SU-DHL-6 (cell line): Measurements from ENCODE around the gene DOCK8.

ENCODE experiments used
- H2AFZ ChIP-seq: fragments of 200-600 bp; sonication (generic); 2 replicates; pipeline ENCODE4 v1.6.1; 2014; ENCODE audit warnings: low read depth, mild to moderate bottlenecking, moderate library complexity, mixed read lengths, antibody characterized with exemption, low read length; ENCODE audit not compliant: severe bottlenecking
- H3F3A ChIP-seq: fragments of 200-600 bp; shearing (Covaris generic); 2 replicates; pipeline ENCODE4 v1.6.0; 2016; ENCODE audit warnings: antibody characterized with exemption, mild to moderate bottlenecking; ENCODE audit not compliant: insufficient read depth
- H3K27ac ChIP-seq: fragments of 200-600 bp; sonication (generic); 2 replicates; pipeline ENCODE4 v1.5.1; 2016; ENCODE audit warnings: low read depth, mild to moderate bottlenecking, low read length, moderate library complexity, mixed read lengths
- H3K27me3 ChIP-seq: fragments of 200-600 bp; sonication (generic), shearing (Covaris generic); 2 replicates; pipeline ENCODE4 v1.6.0; 2014; ENCODE audit warnings: mild to moderate bottlenecking, low read length
- H3K36me3 ChIP-seq: fragments of 200-600 bp; sonication (generic); 2 replicates; pipeline ENCODE4 v1.6.1; 2014; ENCODE audit warnings: mild to moderate bottlenecking, low read length, mixed read lengths
- H3K4me2 ChIP-seq: fragments of 300-600, 200-600 bp; shearing (Covaris generic), sonication (generic); 2 replicates; pipeline ENCODE4 v1.6.0; 2014; ENCODE audit warnings: low read length, low read depth, mild to moderate bottlenecking; ENCODE audit not compliant: poor library complexity, severe bottlenecking
- H3K4me3 ChIP-seq: fragments of 200-600 bp; sonication (generic); 2 replicates; pipeline ENCODE4 v1.5.1; 2014; ENCODE audit warnings: antibody characterized with exemption, low read length, mild to moderate bottlenecking, mixed read lengths; ENCODE audit not compliant: insufficient read depth, poor library complexity, severe bottlenecking
- H3K79me2 ChIP-seq: fragments of 200-600 bp; sonication (generic); 2 replicates; pipeline ENCODE4 v1.6.1; 2014; ENCODE audit warnings: mild to moderate bottlenecking, low read length, moderate library complexity; ENCODE audit not compliant: insufficient read depth
- H3K9ac ChIP-seq: fragments of 200-600 bp; sonication (generic); 2 replicates; pipeline ENCODE4 v1.7.0; 2014; ENCODE audit warnings: mild to moderate bottlenecking, low read length
- H3K9me2 ChIP-seq: fragments of 200-600 bp; sonication (generic); replicated peaks from 2 replicates; pipeline ENCODE4 v1.6.1; 2014; ENCODE audit warnings: low read length; ENCODE audit not compliant: insufficient read depth
- H3K9me3 ChIP-seq: fragments of 200-600 bp; sonication (generic); 2 replicates; pipeline ENCODE4 v1.6.1; 2014; ENCODE audit warnings: low read length, mixed read lengths; ENCODE audit not compliant: insufficient read depth
- H4K20me1 ChIP-seq: fragments of 200-600 bp; sonication (generic); 2 replicates; pipeline ENCODE4 v1.6.1; 2014; ENCODE audit warnings: low read depth, mild to moderate bottlenecking, antibody characterized with exemption, low read length, moderate library complexity, mixed read lengths
- EZH2phosphoT487 ChIP-seq: fragments of 200-600 bp; sonication (generic), shearing (Covaris generic); conservative IDR thresholded peaks from 2 replicates; pipeline ENCODE4 v1.6.1; 2018; ENCODE audit warnings: mild to moderate bottlenecking, antibody characterized with exemption, low read length, moderate library complexity, mixed read lengths
- TF ChIP-seq, protein P1 (sequence below): fragments of 200-600 bp; sonication (generic); IDR thresholded peaks from one replicate; pipeline ENCODE4 v1.5.1; 2017; ENCODE audit warnings: antibody characterized with exemption, mild to moderate bottlenecking, low read length, moderate library complexity; ENCODE audit not compliant: insufficient read depth, poor library complexity, severe bottlenecking

Gene DOCK8

DNA sequence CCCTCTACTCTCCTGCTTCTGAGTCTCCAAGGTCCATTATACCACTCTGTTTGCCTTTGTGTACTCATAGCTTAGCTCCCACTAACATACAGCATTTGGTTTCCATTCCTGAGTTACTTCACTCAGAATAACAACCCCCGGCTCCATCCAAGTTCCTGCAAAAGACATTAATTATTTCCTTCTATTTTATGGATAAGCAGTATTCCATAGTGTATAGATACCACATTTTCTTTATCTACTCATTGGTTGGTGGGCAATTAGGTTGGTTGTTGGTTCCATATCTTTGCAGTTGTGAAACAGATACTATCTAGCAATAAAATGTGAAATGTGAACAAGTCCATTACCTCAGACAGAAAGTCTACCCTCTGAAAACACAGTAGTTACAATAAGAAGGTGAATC, 110.3 kb downstream of the DOCK8 start:
- no peak overlapping the region for H2AFZ ChIP-seq
- H3F3A ChIP-seq: 0 out of 2 replicates have a peak, but pooled peaks cover 4% of the 10 kb centered on the region
- H3K9ac ChIP-seq: no peak overlapping the region
- no peaks in the 10 kb centered on the region for H3K9me3 ChIP-seq
- peaks cover 12% of the 10 kb centered on the region for H3K36me3 ChIP-seq
- TF ChIP-seq, protein P1, sequence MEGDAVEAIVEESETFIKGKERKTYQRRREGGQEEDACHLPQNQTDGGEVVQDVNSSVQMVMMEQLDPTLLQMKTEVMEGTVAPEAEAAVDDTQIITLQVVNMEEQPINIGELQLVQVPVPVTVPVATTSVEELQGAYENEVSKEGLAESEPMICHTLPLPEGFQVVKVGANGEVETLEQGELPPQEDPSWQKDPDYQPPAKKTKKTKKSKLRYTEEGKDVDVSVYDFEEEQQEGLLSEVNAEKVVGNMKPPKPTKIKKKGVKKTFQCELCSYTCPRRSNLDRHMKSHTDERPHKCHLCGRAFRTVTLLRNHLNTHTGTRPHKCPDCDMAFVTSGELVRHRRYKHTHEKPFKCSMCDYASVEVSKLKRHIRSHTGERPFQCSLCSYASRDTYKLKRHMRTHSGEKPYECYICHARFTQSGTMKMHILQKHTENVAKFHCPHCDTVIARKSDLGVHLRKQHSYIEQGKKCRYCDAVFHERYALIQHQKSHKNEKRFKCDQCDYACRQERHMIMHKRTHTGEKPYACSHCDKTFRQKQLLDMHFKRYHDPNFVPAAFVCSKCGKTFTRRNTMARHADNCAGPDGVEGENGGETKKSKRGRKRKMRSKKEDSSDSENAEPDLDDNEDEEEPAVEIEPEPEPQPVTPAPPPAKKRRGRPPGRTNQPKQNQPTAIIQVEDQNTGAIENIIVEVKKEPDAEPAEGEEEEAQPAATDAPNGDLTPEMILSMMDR: no peak
- H3K9me2 ChIP-seq: no peaks in the 10 kb centered on the region
- H3K27me3 ChIP-seq: no peaks in the 10 kb centered on the region
- H3K4me2 ChIP-seq: no peak overlapping the region
- no peaks in the 10 kb centered on the region for H3K79me2 ChIP-seq
- no peak overlapping the region for H3K27ac ChIP-seq
- no peaks in the 10 kb centered on the region for H4K20me1 ChIP-seq
- H3K4me3 ChIP-seq: no peak overlapping the region

GRCh38 chr9:326667-327066, 112.0 kb downstream of the DOCK8 start:
- Histone ChIP-seq H3K4me3 (no peak overlapping the region), H3K27me3 (no peaks in the 10 kb centered on the region), H3K9me3 (no peaks in the 10 kb centered on the region), H3K36me3 (peaks cover 27% of the 10 kb centered on the region), H3F3A (0 out of 2 replicates have a peak, but pooled peaks cover 4% of the 10 kb centered on the region), H2AFZ (no peak overlapping the region), H3K79me2 (no peaks in the 10 kb centered on the region), H3K27ac (no peak overlapping the region), H3K9ac (no peak overlapping the region), H3K4me2 (no peak overlapping the region), H4K20me1 (no peaks in the 10 kb centered on the region), H3K9me2 (no peaks in the 10 kb centered on the region)
- TF ChIP-seq EZH2phosphoT487: no peak
- TF ChIP-seq, protein P1: no peak

DNA sequence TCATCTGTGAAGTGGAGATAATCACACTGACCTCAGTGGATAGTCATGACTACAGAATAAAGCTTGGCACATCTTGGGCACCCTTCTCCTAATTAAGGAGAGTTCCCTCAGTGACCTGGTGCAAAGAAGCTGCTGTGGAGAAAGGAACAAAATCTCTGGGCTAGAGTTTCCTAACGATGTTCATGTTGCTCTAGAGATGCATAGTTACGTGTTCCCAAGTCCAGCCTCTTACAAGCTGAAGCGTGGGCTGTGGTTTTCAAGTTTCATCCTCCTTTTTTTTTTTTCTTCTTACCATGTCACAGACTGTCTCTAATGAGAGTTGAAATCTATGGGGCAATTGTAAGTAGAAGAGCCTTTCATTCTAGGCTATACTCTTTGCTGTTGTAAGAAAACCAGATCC, 113.8 kb downstream of the DOCK8 start:
- H3K9ac ChIP-seq: no peak overlapping the region
- H3K9me3 ChIP-seq: no peaks in the 10 kb centered on the region
- H3K4me3 ChIP-seq: no peak overlapping the region
- peaks cover 33% of the 10 kb centered on the region for H3K36me3 ChIP-seq
- TF ChIP-seq, protein P1: no peak
- no peak for TF ChIP-seq EZH2phosphoT487
- H3F3A ChIP-seq: 0 out of 2 replicates have a peak, but pooled peaks cover 4% of the 10 kb centered on the region
- no peak overlapping the region for H3K4me2 ChIP-seq
- no peaks in the 10 kb centered on the region for H3K9me2 ChIP-seq
- no peaks in the 10 kb centered on the region for H3K79me2 ChIP-seq
- no peak overlapping the region for H3K27ac ChIP-seq
- H3K27me3 ChIP-seq: no peaks in the 10 kb centered on the region
- H2AFZ ChIP-seq: no peak overlapping the region
- H4K20me1 ChIP-seq: no peaks in the 10 kb centered on the region
